Cortex of kidney (tissue), 1 donor: Measurements from ENCODE around the gene PCDHA11.
"Not testable (repeated sequence)": the region's sequence is repeated elsewhere in the genome, so short reads cannot be mapped to it uniquely, and the experiment has no call there.

Experiments used
- DNase-seq: peaks from one replicate; lab custom pipeline; 2025; lab: John Stamatoyannopoulos, UW

The PCDHA11 gene, protein sequence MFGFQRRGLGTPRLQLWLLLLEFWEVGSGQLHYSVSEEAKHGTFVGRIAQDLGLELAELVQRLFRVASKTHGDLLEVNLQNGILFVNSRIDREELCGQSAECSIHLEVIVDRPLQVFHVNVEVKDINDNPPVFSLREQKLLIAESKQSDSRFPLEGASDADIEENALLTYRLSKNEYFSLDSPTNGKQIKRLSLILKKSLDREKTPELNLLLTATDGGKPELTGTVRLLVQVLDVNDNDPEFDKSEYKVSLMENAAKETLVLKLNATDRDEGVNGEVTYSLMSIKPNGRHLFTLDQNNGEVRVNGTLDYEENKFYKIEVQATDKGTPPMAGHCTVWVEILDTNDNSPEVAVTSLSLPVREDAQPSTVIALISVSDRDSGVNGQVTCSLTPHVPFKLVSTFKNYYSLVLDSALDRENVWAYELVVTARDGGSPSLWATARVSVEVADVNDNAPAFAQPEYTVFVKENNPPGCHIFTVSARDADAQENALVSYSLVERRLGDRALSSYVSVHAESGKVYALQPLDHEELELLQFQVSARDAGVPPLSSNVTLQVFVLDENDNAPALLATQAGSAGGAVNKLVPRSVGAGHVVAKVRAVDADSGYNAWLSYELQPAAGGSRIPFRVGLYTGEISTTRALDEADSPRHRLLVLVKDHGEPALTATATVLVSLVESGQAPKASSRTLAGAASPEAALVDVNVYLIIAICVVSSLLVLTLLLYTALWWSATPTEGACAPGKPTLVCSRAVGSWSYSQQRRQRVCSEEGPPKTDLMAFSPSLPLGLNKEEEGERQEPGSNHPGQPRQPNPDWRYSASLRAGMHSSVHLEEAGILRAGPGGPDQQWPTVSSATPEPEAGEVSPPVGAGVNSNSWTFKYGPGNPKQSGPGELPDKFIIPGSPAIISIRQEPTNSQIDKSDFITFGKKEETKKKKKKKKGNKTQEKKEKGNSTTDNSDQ

DNA sequence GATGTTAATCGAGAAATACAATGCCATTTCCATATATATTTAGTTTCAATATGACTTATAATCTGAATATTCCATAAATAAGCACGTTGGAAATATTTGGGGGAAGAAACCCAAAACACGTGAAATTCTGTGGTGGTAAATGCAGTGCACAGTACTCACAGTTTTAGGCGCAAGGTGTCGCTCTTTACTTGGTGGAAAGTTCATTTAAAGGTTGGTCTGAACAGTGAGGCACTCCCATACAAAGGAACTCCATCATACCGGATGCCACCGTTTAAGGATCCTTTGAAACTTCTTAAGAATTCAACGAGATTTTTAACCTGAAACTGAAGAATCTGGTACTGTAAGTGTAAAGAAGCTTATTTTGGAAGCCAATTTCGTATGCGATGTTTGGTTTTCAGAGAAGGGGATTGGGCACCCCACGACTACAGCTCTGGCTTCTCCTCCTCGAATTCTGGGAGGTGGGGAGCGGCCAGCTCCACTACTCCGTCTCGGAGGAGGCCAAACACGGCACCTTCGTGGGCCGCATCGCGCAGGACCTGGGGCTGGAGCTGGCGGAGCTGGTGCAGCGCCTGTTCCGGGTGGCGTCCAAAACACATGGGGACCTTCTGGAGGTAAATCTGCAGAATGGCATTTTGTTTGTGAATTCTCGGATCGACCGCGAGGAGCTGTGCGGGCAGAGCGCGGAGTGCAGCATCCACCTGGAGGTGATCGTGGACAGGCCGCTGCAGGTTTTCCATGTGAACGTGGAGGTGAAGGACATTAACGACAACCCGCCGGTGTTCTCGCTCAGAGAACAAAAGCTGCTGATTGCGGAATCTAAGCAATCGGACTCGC lies at the start of gene PCDHA11:
Gene PCDHA11, plus strand, starts transcription at position 237 of the 834 bp plus-strand sequence. Its CDS starts 147 bp downstream, at position 384.
- DNase-seq = no peak

DNA sequence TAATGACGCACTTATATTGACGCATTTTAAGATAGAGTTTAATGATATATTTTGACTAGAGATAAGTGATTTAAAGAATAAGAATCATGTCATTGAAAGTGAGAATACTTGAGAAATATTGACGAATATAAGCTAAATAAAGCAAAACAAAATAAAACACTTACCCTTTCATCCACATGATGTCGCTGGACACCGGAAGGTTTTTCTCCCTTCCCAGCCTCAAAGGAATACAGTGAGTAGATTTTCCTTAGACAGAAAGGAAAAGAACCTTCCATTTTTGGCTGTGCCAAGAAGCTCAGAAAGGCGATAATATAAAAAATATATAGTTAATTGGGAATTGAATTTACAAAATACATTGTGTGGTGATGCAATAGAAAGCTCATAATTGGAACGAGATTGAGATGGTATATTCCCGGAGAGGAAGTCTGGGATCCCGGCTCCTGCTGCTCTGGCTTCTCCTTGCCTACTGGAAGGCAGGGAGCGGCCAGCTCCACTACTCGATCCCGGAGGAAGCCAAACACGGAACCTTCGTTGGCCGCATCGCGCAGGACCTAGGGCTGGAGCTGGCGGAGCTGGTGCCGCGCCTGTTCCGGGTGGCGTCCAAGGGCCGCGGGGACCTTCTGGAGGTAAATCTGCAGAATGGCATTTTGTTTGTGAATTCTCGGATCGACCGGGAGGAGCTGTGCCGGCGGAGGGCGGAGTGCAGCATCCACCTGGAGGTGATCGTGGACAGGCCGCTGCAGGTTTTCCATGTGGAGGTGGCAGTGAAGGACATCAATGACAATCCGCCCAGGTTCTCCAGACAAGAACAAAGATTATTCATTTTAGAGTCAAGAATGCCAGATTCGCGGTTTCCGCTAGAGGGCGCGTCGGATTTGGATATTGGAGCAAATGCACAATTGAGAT lies 47.1 kb upstream of the PCDHA11 start, which contains the start of gene PCDHA5:
Gene PCDHA5, plus strand, starts transcription at position 239 of the 906 bp plus-strand sequence.
- no peak for DNase-seq

DNA sequence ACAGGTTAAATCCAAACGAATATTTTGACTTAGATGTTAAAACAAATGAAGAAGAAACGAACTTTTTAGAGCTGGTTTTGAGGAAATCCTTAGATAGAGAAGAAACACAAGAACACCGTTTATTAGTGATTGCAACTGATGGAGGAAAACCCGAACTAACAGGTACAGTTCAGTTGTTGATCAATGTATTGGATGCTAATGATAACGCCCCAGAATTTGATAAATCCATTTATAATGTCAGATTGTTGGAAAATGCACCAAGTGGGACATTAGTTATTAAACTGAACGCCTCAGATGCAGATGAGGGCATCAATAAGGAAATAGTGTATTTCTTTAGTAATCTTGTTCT lies 46.5 kb upstream of the PCDHA11 start:
- no peak for DNase-seq

DNA sequence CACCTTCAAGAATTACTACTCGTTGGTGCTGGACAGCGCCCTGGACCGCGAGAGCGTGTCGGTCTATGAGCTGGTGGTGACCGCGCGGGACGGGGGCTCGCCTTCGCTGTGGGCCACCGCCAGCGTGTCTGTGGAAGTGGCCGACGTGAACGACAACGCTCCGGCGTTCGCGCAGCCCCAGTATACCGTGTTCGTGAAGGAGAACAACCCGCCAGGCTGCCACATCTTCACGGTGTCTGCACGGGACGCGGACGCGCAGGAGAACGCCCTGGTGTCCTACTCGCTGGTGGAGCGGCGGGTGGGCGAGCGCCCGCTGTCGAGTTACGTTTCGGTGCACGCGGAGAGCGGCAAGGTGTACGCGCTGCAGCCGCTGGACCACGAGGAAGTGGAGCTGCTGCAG lies 45.8 kb upstream of the PCDHA11 start:
- not testable (repeated sequence) for DNase-seq

DNA sequence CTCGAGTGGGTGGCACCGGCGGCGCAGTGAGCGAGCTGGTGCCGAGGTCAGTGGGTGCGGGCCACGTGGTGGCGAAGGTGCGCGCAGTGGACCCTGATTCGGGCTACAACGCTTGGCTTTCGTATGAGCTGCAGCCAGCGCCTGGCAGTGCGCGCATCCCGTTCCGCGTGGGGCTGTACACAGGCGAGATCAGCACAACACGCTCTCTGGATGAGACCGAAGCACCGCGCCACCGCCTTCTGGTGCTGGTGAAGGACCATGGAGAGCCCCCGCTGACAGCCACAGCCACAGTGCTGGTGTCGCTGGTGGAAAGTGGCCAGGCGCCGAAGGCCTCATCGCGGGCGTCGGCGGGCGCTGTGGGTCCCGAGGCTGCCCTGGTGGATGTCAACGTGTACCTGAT lies 45.3 kb upstream of the PCDHA11 start:
- no peak for DNase-seq

DNA sequence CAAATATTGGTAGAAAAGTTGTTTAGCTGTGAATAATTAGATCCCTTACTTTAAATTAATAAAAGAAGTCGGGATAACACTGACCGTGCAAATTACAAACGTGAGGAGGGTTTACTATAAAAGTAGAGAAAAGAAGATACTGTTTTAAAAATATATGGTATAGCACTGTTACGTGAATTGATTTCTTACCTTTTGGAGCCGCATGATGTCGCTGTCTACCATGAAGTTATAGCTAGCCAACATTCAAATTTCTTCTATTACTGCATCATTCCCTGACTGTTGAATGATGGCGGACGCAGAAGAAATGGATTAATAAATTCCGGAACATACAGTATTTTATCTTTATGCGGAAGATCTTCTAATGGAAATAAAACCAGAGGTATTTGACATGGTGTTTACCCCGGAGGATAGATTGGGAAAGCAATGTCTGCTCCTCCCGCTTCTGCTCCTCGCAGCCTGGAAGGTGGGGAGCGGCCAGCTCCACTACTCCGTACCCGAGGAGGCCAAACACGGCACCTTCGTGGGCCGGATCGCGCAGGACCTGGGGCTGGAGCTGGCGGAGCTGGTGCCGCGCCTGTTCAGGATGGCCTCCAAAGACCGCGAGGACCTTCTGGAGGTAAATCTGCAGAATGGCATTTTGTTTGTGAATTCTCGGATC lies 40.9 kb upstream of the PCDHA11 start, which contains the start of gene PCDHA6:
Gene PCDHA6, plus strand, starts transcription at position 257 of the 658 bp plus-strand sequence. Its CDS starts 132 bp downstream, at position 389.
- no peak for DNase-seq

DNA sequence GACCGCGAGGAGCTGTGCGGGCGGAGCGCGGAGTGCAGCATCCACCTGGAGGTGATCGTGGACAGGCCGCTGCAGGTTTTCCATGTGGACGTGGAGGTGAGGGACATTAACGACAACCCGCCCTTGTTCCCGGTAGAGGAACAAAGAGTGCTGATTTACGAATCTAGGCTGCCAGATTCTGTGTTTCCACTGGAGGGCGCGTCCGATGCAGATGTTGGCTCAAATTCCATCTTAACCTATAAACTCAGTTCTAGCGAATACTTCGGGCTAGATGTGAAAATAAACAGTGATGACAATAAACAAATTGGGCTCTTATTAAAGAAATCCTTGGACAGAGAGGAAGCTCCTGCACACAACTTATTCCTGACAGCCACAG lies 40.4 kb upstream of the PCDHA11 start:
- DNase-seq = no peak

DNA sequence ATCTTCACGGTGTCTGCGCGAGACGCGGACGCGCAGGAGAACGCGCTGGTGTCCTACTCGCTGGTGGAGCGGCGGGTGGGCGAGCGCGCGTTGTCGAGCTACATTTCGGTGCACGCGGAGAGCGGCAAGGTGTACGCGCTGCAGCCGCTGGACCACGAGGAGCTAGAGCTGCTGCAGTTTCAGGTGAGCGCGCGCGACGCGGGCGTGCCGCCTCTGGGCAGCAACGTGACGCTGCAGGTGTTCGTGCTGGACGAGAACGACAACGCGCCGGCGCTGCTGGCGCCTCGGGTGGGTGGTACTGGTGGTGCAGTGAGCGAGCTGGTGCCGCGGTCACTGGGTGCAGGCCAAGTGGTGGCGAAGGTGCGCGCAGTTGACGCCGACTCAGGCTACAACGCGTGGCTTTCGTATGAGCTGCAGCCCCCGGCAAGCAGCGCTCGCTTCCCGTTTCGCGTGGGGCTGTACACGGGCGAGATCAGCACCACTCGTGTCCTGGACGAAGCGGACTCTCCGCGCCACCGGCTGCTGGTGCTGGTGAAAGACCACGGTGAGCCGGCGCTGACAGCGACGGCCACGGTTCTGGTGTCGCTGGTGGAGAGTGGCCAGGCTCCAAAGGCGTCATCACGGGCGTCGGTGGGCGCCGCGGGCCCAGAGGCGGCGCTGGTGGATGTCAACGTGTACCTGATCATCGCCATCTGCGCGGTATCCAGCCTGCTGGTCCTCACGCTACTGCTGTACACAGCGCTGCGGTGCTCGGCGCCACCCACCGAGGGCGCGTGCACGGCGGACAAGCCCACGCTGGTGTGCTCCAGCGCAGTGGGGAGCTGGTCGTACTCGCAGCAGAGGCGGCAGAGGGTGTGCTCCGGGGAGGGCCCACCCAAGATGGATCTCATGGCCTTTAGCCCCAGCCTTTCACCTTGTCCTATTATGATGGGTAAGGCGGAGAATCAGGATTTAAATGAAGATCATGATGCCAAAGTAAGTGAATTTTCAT lies 39.0 kb upstream of the PCDHA11 start:
- not testable (repeated sequence) for DNase-seq

DNA sequence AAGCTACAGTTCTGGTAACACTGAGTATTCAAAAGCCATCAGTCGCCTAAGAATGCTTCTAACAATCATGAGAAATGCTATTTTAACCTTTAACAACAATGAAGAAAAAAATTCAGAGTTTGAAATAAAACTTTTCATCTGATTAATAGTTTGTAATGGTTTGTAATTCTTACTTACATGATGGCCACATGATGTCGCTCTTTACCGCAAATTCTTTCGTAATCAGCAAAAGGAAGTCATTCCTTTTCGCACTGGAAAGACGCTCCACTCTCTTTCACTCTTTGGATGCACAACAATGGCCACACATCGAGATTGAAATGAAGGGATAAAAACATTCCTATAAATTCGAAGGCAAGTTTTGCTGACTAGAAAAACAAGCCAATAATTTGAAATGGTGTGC lies 34.8 kb upstream of the PCDHA11 start, which contains the start of gene PCDHA7:
Gene PCDHA7, plus strand, starts transcription at position 277 of the 400 bp plus-strand sequence. Its CDS starts 115 bp downstream, at position 392.
- no peak for DNase-seq

DNA sequence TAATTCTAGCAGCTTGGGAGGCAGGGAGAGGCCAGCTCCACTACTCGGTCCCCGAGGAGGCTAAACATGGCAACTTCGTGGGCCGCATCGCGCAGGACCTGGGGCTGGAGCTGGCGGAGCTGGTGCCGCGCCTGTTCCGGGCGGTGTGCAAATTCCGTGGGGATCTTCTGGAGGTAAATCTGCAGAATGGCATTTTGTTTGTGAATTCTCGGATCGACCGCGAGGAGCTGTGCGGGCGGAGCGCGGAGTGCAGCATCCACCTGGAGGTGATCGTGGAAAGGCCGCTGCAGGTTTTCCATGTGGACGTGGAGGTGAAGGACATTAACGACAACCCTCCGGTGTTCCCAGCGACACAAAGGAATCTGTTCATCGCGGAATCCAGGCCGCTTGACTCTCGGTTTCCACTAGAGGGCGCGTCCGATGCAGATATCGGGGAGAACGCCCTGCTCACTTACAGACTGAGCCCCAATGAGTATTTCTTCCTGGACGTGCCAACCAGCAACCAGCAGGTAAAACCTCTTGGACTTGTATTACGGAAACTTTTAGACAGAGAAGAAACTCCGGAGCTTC lies 34.2 kb upstream of the PCDHA11 start:
- not testable (repeated sequence) for DNase-seq

DNA sequence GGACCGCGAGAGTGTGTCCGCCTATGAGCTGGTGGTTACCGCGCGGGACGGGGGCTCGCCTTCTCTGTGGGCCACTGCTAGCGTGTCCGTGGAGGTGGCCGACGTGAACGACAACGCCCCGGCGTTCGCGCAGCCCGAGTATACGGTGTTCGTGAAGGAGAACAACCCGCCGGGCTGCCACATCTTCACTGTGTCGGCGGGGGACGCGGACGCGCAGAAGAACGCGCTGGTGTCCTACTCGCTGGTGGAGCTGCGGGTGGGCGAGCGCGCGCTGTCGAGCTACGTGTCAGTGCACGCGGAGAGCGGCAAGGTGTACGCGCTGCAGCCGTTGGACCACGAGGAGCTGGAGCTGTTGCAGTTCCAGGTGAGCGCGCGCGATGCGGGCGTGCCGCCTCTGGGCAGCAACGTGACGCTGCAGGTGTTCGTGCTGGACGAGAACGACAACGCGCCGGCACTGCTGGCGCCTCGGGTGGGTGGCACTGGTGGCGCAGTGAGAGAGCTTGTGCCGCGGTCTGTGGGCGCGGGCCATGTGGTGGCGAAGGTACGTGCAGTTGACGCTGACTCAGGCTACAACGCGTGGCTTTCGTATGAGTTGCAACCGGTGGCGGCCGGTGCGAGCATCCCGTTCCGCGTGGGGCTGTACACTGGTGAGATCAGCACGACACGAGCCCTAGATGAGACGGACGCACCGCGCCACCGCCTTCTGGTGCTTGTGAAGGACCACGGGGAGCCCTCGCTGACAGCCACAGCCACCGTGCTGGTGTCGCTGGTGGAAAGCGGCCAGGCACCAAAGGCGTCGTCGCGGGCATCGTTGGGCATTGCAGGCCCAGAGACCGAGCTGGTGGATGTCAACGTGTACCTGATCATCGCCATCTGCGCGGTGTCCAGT lies 32.9 kb upstream of the PCDHA11 start:
- no peak for DNase-seq

DNA sequence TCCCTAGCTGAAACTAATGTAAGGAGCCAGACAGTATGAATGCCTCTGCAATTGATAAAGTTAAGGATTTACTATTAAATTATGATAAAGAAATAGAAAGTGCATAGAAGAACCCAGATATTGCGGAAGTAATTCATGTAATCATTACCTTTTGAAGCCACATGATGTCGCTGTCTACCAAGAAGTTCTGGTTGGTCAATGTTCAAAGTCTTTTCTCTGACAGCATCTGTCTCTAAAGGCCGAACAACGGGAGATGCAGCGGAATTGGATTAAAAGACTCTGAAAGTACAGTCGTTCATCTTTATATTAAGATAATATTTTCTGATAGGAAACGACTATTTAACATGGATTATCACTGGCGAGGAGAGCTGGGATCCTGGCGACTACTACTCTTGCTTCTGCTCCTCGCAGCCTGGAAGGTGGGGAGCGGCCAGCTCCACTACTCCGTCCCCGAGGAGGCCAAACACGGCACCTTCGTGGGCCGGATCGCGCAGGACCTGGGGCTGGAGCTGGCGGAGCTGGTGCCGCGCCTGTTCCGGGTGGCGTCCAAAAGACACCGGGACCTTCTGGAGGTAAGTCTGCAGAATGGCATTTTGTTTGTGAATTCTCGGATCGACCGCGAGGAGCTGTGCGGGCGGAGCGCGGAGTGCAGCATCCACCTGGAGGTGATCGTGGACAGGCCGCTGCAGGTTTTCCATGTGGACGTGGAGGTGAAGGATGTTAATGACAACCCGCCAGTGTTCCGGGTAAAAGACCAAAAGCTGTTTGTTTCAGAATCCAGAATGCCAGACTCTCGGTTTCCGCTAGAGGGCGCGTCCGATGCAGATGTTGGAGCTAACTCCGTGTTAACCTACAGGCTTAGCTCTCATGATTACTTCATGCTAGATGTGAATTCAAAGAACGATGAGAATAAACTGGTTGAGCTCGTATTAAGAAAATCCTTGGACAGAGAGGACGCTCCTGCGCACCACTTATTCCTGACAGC lies 27.5 kb upstream of the PCDHA11 start, which contains the start of gene PCDHA8:
Gene PCDHA8, plus strand, starts transcription at position 210 of the 985 bp plus-strand sequence. Its CDS starts 135 bp downstream, at position 345.
- no peak for DNase-seq

DNA sequence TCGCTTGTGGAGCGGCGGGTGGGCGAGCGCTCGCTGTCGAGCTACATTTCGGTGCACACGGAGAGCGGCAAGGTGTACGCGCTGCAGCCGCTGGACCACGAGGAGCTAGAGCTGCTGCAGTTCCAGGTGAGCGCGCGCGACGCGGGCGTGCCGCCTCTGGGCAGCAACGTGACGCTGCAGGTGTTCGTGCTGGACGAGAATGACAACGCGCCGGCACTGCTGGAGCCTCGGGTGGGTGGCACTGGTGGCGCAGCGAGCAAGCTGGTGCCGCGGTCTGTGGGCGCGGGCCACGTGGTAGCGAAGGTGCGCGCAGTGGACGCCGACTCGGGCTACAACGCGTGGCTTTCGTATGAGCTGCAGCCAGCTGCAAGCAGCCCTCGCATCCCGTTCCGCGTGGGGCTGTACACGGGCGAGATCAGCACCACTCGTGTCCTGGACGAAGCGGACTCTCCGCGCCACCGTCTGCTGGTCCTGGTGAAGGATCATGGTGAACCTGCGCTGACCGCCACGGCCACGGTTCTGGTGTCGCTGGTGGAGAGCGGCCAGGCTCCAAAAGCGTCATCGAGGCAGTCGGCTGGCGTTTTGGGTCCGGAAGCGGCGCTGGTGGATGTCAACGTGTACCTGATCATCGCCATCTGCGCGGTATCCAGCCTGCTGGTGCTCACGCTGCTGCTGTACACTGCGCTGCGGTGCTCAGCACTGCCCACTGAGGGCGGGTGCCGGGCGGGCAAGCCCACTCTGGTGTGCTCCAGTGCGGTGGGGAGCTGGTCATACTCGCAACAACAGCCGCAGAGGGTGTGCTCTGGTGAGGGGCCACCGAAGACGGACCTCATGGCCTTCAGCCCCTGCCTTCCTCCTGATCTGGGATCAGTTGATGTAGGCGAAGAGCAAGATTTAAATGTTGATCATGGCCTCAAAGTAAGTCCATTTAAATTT lies 25.7 kb upstream of the PCDHA11 start:
- no peak for DNase-seq

DNA sequence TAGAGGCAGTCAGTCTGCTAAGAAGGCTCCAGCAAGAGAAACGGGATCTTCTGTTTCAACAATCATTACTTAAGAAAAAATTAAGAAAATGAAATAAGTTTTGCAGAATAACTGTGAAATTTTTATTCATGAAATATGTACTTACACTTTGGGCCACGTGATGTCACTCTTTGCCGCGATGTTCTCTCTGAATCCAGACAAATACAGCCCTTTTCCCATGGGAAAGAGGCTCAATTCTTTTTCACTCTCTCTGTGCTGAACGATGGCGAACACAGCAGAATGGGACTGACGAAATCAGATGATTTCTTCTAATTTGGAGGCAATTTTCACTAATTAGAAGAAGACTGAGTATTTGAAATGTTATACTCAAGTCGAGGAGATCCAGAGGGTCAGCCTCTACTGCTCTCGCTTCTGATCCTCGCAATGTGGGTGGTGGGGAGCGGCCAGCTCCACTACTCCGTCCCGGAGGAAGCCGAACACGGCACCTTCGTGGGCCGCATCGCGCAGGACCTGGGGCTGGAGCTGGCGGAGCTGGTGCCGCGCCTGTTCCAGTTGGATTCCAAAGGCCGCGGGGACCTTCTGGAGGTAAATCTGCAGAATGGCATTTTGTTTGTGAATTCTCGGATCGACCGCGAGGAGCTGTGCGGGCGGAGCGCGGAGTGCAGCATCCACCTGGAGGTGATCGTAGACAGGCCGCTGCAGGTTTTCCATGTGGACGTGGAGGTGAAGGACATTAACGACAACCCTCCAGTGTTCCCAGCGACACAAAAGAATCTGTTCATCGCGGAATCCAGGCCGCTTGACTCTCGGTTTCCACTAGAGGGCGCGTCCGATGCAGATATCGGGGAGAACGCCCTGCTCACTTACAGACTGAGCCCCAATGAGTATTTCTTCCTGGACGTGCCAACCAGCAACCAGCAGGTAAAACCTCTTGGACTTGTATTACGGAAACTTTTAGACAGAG lies 20.3 kb upstream of the PCDHA11 start, which contains the start of gene PCDHA9:
Gene PCDHA9, plus strand, starts transcription at position 244 of the 964 bp plus-strand sequence. Its CDS starts 114 bp downstream, at position 358.
- not testable (repeated sequence) for DNase-seq
